Activated B cell treated with CpG ODN at 0.5 μM for 24 hours (primary cell): Measurements from ENCODE around the gene MAP3K13. TPM values are rescaled to one million over a fixed set of nuclear protein-coding genes. Genes with fewer than 3 reads are reported as not detected.
"Not testable (repeated sequence)": the region's sequence is repeated elsewhere in the genome, so short reads cannot be mapped to it uniquely, and the experiment has no call there.

Experiments used
- ATAC-seq: fragments of 200-7000 bp; cut with Tn5 transposase; one replicate; pipeline ENCODE4 v1.10.0; 2021; ENCODE audit warnings: low read depth, mild to moderate bottlenecking, moderate library complexity
- CTCF ChIA-PET: fragments of 350-600 bp; sonication (Branson Sonifier 250); formaldehyde crosslinking; loops from one replicate; lab custom pipeline; 2021; ENCODE audit warnings: antibody characterized with exemption; lab: Charles Lee
- POLR2A ChIA-PET: fragments of 350-600 bp; sonication (Branson Sonifier 250); formaldehyde crosslinking; loops from one replicate; lab custom pipeline; 2021; ENCODE audit warnings: antibody characterized with exemption; lab: Charles Lee
- DNase-seq: peaks from one replicate; pipeline ENCODE4 v3.0.0; 2022
- H3K27ac Mint-ChIP-seq: one replicate; pipeline ENCODE4 v1.8.0; 2020; ENCODE audit warnings: mixed read lengths
- H3K27me3 Mint-ChIP-seq: one replicate; pipeline ENCODE4 v1.8.0; 2021; ENCODE audit warnings: mixed read lengths
- H3K36me3 Mint-ChIP-seq: one replicate; pipeline ENCODE4 v1.8.0; 2021; ENCODE audit warnings: low read depth, mixed read lengths
- H3K4me1 Mint-ChIP-seq: one replicate; pipeline ENCODE4 v1.8.0; 2021; ENCODE audit warnings: mixed read lengths
- H3K4me3 Mint-ChIP-seq: one replicate; pipeline ENCODE4 v1.8.0; 2020; ENCODE audit warnings: mild to moderate bottlenecking, mixed read lengths
- H3K9me3 Mint-ChIP-seq: one replicate; pipeline ENCODE4 v1.8.0; 2020; ENCODE audit warnings: mixed read lengths
- intact Hi-C: fragments of 100-400 bp; cut with micrococcal nuclease; formaldehyde crosslinking; loops from one replicate; pipeline ENCODE4 v1.15.1; 2024
- total RNA-seq: library from RNA; stranded (reverse); gene quantifications from 2 replicates; pipeline ENCODE4 v1.2.3, GENCODE V29; 2022
- TF ChIP-seq, protein P1 (sequence below): fragments of 200-600 bp; IDR thresholded peaks from one replicate; pipeline ENCODE4 v1.8.0; 2022; ENCODE audit warnings: antibody characterized with exemption, mild to moderate bottlenecking

Gene MAP3K13
- total RNA-seq, 1 donor from 2014 or later: 10.5 TPM

- POLR2A ChIA-PET: no interaction called here
- Mint-ChIP-seq H3K9me3 (no peaks in the 10 kb centered on the region), H3K36me3 (no peaks in the 10 kb centered on the region), H3K27me3 (peaks cover 6% of the 10 kb centered on the region), H3K4me3 (no peak overlapping the region), H3K27ac (no peak overlapping the region), H3K4me1 (no peaks in the 10 kb centered on the region)
- TF ChIP-seq, protein P1, sequence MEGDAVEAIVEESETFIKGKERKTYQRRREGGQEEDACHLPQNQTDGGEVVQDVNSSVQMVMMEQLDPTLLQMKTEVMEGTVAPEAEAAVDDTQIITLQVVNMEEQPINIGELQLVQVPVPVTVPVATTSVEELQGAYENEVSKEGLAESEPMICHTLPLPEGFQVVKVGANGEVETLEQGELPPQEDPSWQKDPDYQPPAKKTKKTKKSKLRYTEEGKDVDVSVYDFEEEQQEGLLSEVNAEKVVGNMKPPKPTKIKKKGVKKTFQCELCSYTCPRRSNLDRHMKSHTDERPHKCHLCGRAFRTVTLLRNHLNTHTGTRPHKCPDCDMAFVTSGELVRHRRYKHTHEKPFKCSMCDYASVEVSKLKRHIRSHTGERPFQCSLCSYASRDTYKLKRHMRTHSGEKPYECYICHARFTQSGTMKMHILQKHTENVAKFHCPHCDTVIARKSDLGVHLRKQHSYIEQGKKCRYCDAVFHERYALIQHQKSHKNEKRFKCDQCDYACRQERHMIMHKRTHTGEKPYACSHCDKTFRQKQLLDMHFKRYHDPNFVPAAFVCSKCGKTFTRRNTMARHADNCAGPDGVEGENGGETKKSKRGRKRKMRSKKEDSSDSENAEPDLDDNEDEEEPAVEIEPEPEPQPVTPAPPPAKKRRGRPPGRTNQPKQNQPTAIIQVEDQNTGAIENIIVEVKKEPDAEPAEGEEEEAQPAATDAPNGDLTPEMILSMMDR: no peak
- intact Hi-C loops: no loop called here
- DNase-seq (no peak), ATAC-seq (no peak)
- CTCF ChIA-PET: no interaction called here
Observed at GRCh38 chr3:185444329-185444728, 81.4 kb downstream of the MAP3K13 start.

- no peaks in the 10 kb centered on the region for H3K9me3 Mint-ChIP-seq
- no peak overlapping the region for H3K27ac Mint-ChIP-seq
- no peaks in the 10 kb centered on the region for H3K4me1 Mint-ChIP-seq
- TF ChIP-seq, protein P1: no peak
- H3K36me3 Mint-ChIP-seq: no peaks in the 10 kb centered on the region
- ChIA-PET POLR2A (no interaction called here), CTCF (no interaction called here)
- H3K27me3 Mint-ChIP-seq: no peaks in the 10 kb centered on the region
- ATAC-seq: no peak
- DNase-seq: no peak
- no peak overlapping the region for H3K4me3 Mint-ChIP-seq
- intact Hi-C loops: no loop called here
Observed at GRCh38 chr3:185448107-185448506, 85.2 kb downstream of the MAP3K13 start.

DNA sequence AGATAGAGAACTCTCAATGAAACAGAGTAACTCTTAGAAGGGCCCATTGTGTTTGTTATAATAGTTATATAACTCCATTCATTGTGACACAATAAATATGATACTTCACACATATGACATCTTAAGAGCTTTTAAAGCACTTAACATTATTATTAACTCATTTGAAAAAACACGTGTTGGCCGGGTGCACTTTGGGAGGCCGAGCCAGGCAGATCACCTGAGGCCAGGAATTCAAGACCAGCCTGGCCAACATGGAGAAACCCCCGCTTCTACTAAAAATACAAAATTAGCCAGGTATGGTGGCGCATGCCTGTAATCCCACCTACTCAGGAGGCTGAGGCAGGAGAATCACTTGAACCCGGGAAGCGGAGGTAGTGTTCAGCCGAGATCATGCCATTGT lies 88.5 kb downstream of the MAP3K13 start:
- H3K4me3 Mint-ChIP-seq, H3K9me3 Mint-ChIP-seq, DNase-seq, intact Hi-C loops, CTCF ChIA-PET, H3K27me3 Mint-ChIP-seq, H3K36me3 Mint-ChIP-seq, H3K27ac Mint-ChIP-seq, H3K4me1 Mint-ChIP-seq, POLR2A ChIA-PET, ATAC-seq: not testable (repeated sequence)

DNA sequence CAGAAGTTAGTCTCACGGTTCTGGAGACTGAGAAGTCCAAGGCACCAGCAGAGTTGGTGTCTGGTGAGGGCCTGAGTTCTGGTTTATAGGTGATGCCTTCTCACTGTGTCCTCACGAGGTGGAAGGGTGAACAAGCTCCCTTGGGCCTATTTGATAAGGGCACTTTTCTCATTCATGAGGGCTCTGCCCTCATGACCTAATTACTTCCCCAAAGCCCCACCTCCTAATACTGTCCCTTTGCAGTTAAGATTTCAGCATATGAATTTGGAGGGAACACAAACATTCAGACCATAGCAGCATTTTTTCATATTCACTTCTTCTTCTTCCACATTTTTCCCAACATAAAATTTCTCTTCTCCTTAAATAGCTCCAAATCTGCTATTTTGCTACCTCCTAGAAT lies 94.4 kb downstream of the MAP3K13 start:
- ATAC-seq: no peak
- ChIA-PET POLR2A (no interaction called here), CTCF (no interaction called here)
- Mint-ChIP-seq H3K4me3 (no peak overlapping the region), H3K9me3 (no peaks in the 10 kb centered on the region), H3K27ac (no peak overlapping the region), H3K4me1 (no peaks in the 10 kb centered on the region), H3K27me3 (no peaks in the 10 kb centered on the region), H3K36me3 (no peaks in the 10 kb centered on the region)
- intact Hi-C loops: no loop called here
- TF ChIP-seq, protein P1: no peak
- no peak for DNase-seq

DNA sequence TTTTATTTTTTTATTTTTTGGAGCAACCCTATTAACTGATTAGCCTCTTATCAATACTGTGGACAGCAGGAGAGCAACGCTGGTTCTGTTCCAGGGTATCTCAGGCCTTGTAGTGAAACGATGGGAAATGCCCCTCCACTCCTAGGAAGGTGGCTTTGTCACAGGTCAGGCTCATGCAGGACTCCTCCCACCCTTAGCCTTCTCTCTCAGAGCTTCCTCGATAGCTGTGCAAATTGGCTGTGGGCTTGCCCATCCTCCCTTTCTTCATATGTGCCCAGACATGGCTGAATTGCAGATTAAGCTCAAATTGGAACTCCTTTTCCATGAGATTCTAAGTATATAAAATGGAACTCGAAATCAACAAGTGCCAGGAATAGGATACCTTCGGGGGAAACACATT lies 97.4 kb downstream of the MAP3K13 start:
- H3K4me1 Mint-ChIP-seq: no peaks in the 10 kb centered on the region
- H3K27ac Mint-ChIP-seq: no peak overlapping the region
- H3K9me3 Mint-ChIP-seq: no peaks in the 10 kb centered on the region
- no peak overlapping the region for H3K4me3 Mint-ChIP-seq
- H3K36me3 Mint-ChIP-seq: no peaks in the 10 kb centered on the region
- H3K27me3 Mint-ChIP-seq: no peaks in the 10 kb centered on the region
- intact Hi-C loops: no loop called here
- ATAC-seq (no peak), DNase-seq (no peak)
- CTCF ChIA-PET: interaction anchor here (1.0 kb wide), 1 partner anchor 99 kb away, joined by 4 read pairs; no protein-coding TSS in a partner anchor
- POLR2A ChIA-PET: no interaction called here
- TF ChIP-seq, protein P1: no peak

GRCh38 chr3:185460719-185461350 lies 97.9 kb downstream of the MAP3K13 start:
- no peaks in the 10 kb centered on the region for H3K27me3 Mint-ChIP-seq
- DNase-seq (no peak), ATAC-seq (no peak)
- H3K4me3 Mint-ChIP-seq: no peak overlapping the region
- H3K9me3 Mint-ChIP-seq: no peaks in the 10 kb centered on the region
- TF ChIP-seq, protein P1: no peak
- no peaks in the 10 kb centered on the region for H3K36me3 Mint-ChIP-seq
- intact Hi-C loops: no loop called here
- no peak overlapping the region for H3K27ac Mint-ChIP-seq
- ChIA-PET CTCF (interaction anchor here (1.0 kb wide), 1 partner anchor 99 kb away, joined by 4 read pairs; no protein-coding TSS in a partner anchor), POLR2A (no interaction called here)
- H3K4me1 Mint-ChIP-seq: peaks cover 1% of the 10 kb centered on the region
